ENCODE measurements around the gene SSBP3. TPM values are rescaled to one million over a fixed set of nuclear protein-coding genes. Genes with fewer than 3 reads are reported as not detected.

The SSBP3 gene
- total RNA-seq, 2 donors from 2014 or later, result 7.9 to 23.1 TPM

GRCh38 chr1:54384918-54385726, 21.1 kb downstream of the SSBP3 start:
- no peaks in the 10 kb centered on the region for H3K36me3 ChIP-seq (replicated peaks in 1 of 2; ENCODE audit: insufficient read depth in 1 of 2, low read depth in 2 of 2)
- intact Hi-C loops (cut with DNase I), result no loop called here
- H3K4me1 ChIP-seq, result peaks cover 18% of the 10 kb centered on the region
- no peak overlapping the region for H3K4me3 ChIP-seq
- TF ChIP-seq POLR2A (IDR thresholded peaks at IDR 0.05) (no peak), CTCF (IDR thresholded peaks at IDR 0.05) (no peak)
- peak overlapping the region in 3 of 4 donors; percentile 15 to 50 (median 20) for H3K27ac ChIP-seq
- WGBS, 2 donors, result 68% methylated on average over 7 of the region's 7 CpGs
- H3K9me3 ChIP-seq, result no peaks in the 10 kb centered on the region
- ATAC-seq, result no peak
- no peak for DNase-seq
- no peaks in the 10 kb centered on the region for H3K27me3 ChIP-seq

GRCh38 chr1:54384471-54384870, 21.7 kb downstream of the SSBP3 start:
- Histone ChIP-seq H3K4me3 (no peak overlapping the region), H3K27me3 (no peaks in the 10 kb centered on the region), H3K36me3 (replicated peaks in 1 of 2; ENCODE audit: insufficient read depth in 1 of 2, low read depth in 2 of 2) (no peaks in the 10 kb centered on the region), H3K9me3 (no peaks in the 10 kb centered on the region), H3K27ac (peak overlapping the region in 2 of 4 donors; percentile 15 to 50), H3K4me1 (peaks cover 24% of the 10 kb centered on the region)
- DNase-seq (no peak), ATAC-seq (no peak)
- 91 to 96% methylated on average over 2 of the region's 2 CpGs for WGBS, 2 donors
- intact Hi-C loops (cut with DNase I), result no loop called here
- no peak for TF ChIP-seq CTCF (IDR thresholded peaks at IDR 0.05)
- no peak for TF ChIP-seq POLR2A (IDR thresholded peaks at IDR 0.05)

GRCh38 chr1:54381524-54381923, 24.7 kb downstream of the SSBP3 start:
- 80 to 81% methylated on average over 4 of the region's 4 CpGs for WGBS, 2 donors
- Histone ChIP-seq H3K4me3 (no peak overlapping the region), H3K36me3 (replicated peaks in 1 of 2; ENCODE audit: insufficient read depth in 1 of 2, low read depth in 2 of 2) (no peaks in the 10 kb centered on the region), H3K9me3 (no peaks in the 10 kb centered on the region), H3K27me3 (no peaks in the 10 kb centered on the region), H3K27ac (no peak overlapping the region), H3K4me1 (peaks cover 40% of the 10 kb centered on the region)
- DNase-seq (no peak), ATAC-seq (no peak)
- no peak for TF ChIP-seq CTCF (IDR thresholded peaks at IDR 0.05)
- intact Hi-C loops (cut with DNase I), result no loop called here

- H3K9me3 ChIP-seq, result no peaks in the 10 kb centered on the region
- no peak for TF ChIP-seq POLR2A (IDR thresholded peaks at IDR 0.05)
- no peak for TF ChIP-seq CTCF (IDR thresholded peaks at IDR 0.05)
- WGBS, 2 donors, result 83 to 89% methylated on average over 15 of the region's 15 CpGs
- intact Hi-C loops (cut with DNase I), result no loop called here
- DNase-seq, result no peak
- H3K27me3 ChIP-seq, result no peaks in the 10 kb centered on the region
- H3K4me3 ChIP-seq, result no peak overlapping the region
- peaks cover 44% of the 10 kb centered on the region for H3K4me1 ChIP-seq
- H3K27ac ChIP-seq, result no peak overlapping the region
- no peak for ATAC-seq
- no peaks in the 10 kb centered on the region for H3K36me3 ChIP-seq (replicated peaks in 1 of 2; ENCODE audit: insufficient read depth in 1 of 2, low read depth in 2 of 2)
Observed at GRCh38 chr1:54380290-54380882, 25.8 kb downstream of the SSBP3 start.

Data from body of pancreas (tissue), 4 donors.